Thymus (tissue), 11 donors: Measurements from ENCODE around the gene TCERG1. TPM values are rescaled to one million over a fixed set of nuclear protein-coding genes. Genes with fewer than 3 reads are reported as not detected.

ENCODE experiments used
- DNase-seq, 9 donors: peaks; one replicate each; pipeline ENCODE4 v3.0.0-alpha.2; 2013; ENCODE audit warnings: low spot score in 9 of 9, low read depth in 6 of 9, missing footprints in 1 of 9
- H3K27ac ChIP-seq, 2 donors: one replicate each; pipeline ENCODE4 v1.5.1; 2013; ENCODE audit warnings: control low read depth in 1 of 2, low read depth in 1 of 2, low read length in 1 of 2, mild to moderate bottlenecking in 1 of 2, moderate library complexity in 1 of 2
- H3K27me3 ChIP-seq, 2 donors: one replicate each; pipeline ENCODE4 v1.5.1; 2013; ENCODE audit warnings: low read length in 1 of 2; ENCODE audit not compliant: control insufficient read depth in 2 of 2, insufficient read depth in 1 of 2
- H3K36me3 ChIP-seq, 2 donors: one replicate each; pipeline ENCODE4 v1.5.1; 2013; ENCODE audit warnings: low read length in 1 of 2, mild to moderate bottlenecking in 1 of 2, moderate library complexity in 1 of 2; ENCODE audit not compliant: control insufficient read depth in 2 of 2, insufficient read depth in 2 of 2
- H3K4me1 ChIP-seq, 2 donors: one replicate each; pipeline ENCODE4 v1.5.1; 2013; ENCODE audit warnings: low read length in 2 of 2; ENCODE audit not compliant: control insufficient read depth in 2 of 2, insufficient read depth in 2 of 2
- H3K4me3 ChIP-seq, 2 donors: one replicate each; pipeline ENCODE4 v1.5.1; 2013; ENCODE audit warnings: low read length in 2 of 2, control low read depth in 1 of 2, mild to moderate bottlenecking in 1 of 2
- H3K9me3 ChIP-seq, 2 donors: one replicate each; pipeline ENCODE4 v1.5.1; 2013; ENCODE audit warnings: low read length in 1 of 2, mild to moderate bottlenecking in 1 of 2; ENCODE audit not compliant: control insufficient read depth in 2 of 2, insufficient read depth in 1 of 2
- WGBS: extraction: QIAGEN DNeasy Blood & Tissue Kit; methylation state at CpG from one replicate; pipeline ENCODE4 v1.1.7; 2013; 5-methylcytosine and 5-hydroxymethylcytosine counted together
- polyA plus RNA-seq: library from polyadenylated mRNA; stranded (reverse); fragments of 200-250 nt; gene quantifications from one replicate; pipeline ENCODE4 v1.2.3, GENCODE V29; 2013
- total RNA-seq: library from RNA; stranded (reverse); fragments of 120-200 nt; gene quantifications from one replicate; pipeline ENCODE4 v1.2.4, GENCODE V29; 2013
- donor health status: healthy.

The TCERG1 gene
- total and polyA plus RNA-seq, 2 donors = 40.5 to 103 TPM

DNA sequence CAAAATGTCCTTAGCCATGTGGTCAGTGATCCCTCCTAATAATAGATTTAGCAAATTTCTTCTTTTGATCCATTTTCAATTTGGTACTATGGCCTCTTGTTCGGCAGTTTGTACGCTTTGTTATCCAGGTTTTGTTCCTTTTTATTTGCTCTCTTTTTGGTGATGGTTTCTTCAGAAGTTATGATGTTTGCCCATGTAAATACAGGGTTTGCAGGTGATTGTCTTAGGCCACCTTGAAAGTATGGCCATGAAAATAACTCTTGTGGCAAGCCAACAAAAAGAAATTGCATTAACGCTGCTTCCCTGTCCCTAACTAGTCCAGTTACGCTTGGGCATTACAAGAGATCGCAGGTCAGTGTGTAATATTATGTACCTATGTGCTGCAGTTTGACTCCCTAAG, 60.3 kb downstream of the TCERG1 start:
- peaks cover 13 to 68% of the 10 kb centered on the region in 2 donors for H3K36me3 ChIP-seq
- 98% methylated on average over 5 of the region's 5 CpGs for WGBS

DNA sequence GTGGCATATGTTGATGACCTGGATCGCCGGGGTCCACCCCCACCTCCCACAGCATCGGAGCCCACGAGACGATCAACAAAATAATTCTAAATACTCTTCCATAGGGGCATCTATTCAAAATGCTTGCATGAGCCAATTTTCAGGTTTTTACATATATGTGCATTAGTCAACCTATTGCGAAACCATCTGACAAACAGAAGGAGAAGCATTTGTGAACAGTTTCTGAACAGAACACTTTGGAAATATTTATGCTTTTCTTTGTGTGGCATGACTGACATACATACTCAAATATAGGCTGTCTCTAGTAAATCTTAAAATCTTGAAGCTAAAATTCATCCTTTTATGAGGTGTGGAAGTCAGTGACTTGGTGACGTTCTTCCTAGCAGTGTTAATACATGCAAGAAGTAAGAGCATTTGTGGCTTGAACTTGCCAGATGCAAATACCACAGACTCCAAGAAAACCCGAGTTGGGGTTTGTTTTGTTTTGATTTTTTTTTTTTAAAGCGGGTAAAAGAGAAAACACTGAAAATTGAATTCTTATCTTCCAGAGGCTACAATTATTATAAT, 63.5 kb downstream of the TCERG1 start:
- 96% methylated on average over 9 of the region's 9 CpGs for WGBS
- Histone ChIP-seq H3K27me3 (no peaks in the 10 kb centered on the region), H3K36me3 (peaks cover 10 to 57% of the 10 kb centered on the region in 2 donors), H3K4me3 (no peak overlapping the region), H3K4me1 (no peaks in the 10 kb centered on the region), H3K9me3 (no peaks in the 10 kb centered on the region), H3K27ac (no peak overlapping the region)
- DNase-seq = no peak

More for the DNA sequence above, 60.3 kb downstream of the TCERG1 start:
- Histone ChIP-seq H3K27ac (no peak overlapping the region), H3K4me1 (no peaks in the 10 kb centered on the region), H3K9me3 (no peaks in the 10 kb centered on the region), H3K27me3 (no peaks in the 10 kb centered on the region), H3K4me3 (no peak overlapping the region)
- no peak for DNase-seq

DNA sequence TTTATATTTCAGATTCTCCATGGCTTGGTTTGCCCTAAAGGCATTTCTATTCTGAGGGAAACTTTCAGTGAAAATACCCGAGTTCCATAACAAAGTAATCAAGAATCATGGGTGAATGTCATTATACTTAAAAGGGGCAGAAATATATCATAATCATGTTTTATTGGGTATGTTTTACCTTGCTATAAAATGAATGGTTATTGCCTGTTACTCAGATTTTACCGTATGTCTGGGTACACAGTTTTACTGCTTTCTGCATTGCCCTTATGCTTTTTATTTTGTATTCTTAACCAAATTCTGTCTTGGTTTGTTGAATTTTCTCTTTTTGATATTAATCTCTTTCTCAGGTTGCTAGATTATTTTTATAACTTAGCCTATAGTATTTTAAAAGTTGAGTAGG, 66.3 kb downstream of the TCERG1 start:
- Histone ChIP-seq H3K27me3 (no peaks in the 10 kb centered on the region), H3K4me1 (no peaks in the 10 kb centered on the region), H3K4me3 (no peak overlapping the region), H3K9me3 (no peaks in the 10 kb centered on the region), H3K36me3 (peaks cover 10 to 37% of the 10 kb centered on the region in 2 donors), H3K27ac (no peak overlapping the region)
- 97% methylated on average over 2 of the region's 2 CpGs for WGBS
- DNase-seq = no peak

DNA sequence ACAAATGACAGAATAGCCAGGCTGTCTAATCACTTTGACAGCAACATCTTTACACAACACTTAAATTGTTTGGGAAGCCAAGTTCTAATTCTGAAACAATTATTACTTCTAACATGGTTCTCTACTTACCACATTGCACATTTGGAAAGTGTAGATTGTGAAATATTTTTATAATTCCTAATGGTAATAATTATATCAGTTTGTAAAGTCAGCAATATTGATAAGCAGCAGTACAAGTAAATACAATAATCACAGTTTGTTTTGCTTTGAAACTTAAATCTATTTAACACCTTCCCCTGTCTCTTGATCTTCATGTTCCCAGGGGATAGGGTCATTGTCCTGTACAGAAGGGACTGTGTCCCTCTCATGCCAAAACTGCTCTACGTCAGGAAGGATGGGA, 67.4 kb downstream of the TCERG1 start:
- Histone ChIP-seq H3K27me3 (no peaks in the 10 kb centered on the region), H3K27ac (no peak overlapping the region), H3K36me3 (peaks cover 10 to 29% of the 10 kb centered on the region in 2 donors), H3K4me3 (no peak overlapping the region), H3K9me3 (no peaks in the 10 kb centered on the region), H3K4me1 (no peaks in the 10 kb centered on the region)
- no peak for DNase-seq
- WGBS = 98% methylated on average over 1 of the region's 1 CpG

DNA sequence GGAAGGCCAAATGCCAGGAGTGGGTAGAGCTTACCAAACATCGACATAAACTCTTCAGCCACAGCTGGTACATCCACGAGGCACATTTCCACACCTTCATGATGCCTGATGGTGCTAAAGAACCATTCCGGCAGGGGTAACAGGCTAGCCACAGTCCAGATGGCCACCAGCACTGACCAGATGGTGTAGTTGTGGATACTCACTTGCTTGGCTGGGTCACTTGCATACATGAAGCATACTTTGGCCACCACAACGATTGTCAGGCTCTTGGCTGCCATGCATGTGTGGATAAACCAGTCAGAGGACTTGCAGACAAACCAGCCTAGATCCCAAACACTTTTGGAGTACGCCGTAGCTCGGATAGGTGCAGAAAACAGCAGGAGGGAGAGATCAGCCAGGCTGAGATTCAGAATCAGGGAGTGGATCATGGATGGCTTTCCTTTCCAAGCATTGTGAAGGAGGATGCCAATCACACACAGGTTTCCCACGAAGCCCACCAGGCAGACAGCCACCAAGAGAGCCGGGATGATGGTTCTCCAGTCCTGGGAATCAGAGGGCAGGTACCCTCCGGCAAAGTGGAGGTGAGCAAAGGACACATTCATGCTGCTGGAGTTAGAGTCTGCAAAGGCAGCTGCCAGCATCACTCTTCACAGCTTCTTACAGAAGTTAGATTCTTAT, 68.5 kb downstream of the TCERG1 start:
- peaks cover under 1 to 18% of the 10 kb centered on the region in 2 donors for H3K36me3 ChIP-seq
- H3K4me1 ChIP-seq = no peaks in the 10 kb centered on the region
- no peaks in the 10 kb centered on the region for H3K9me3 ChIP-seq
- no peak overlapping the region for H3K4me3 ChIP-seq
- H3K27ac ChIP-seq = no peak overlapping the region
- WGBS = 92% methylated on average over 10 of the region's 10 CpGs
- no peaks in the 10 kb centered on the region for H3K27me3 ChIP-seq
- no peak for DNase-seq

DNA sequence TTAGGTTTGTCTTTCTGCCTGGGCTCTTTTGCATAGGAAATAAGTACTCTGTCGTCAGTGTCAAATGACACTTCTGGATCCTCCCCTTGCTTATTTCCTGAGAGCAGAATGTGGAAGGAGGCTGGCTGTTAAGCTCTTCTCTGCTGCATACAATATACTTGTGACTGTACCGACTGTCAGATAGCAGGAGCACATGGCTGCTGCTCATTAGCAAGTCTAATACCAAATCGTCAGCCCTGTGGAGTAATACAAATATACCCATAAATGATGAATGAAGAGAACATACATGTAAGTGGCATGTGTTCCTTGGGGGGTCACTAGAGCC, 69.0 kb downstream of the TCERG1 start, which contains the start of gene GPR151:
Gene GPR151 (minus strand): TSS at position 40 of the 325 bp plus-strand sequence. CDS start 77 bp downstream, outside the sequence.
- Histone ChIP-seq H3K27me3 (no peaks in the 10 kb centered on the region), H3K9me3 (no peaks in the 10 kb centered on the region), H3K36me3 (peaks cover 0 to 13% of the 10 kb centered on the region in 2 donors), H3K4me3 (no peak within 1 kb of the TSS), H3K27ac (no peak within 1 kb of the TSS), H3K4me1 (no peaks in the 10 kb centered on the region)
- DNase-seq = no peak
- WGBS = 62% methylated on average over 3 of the region's 3 CpGs

DNA sequence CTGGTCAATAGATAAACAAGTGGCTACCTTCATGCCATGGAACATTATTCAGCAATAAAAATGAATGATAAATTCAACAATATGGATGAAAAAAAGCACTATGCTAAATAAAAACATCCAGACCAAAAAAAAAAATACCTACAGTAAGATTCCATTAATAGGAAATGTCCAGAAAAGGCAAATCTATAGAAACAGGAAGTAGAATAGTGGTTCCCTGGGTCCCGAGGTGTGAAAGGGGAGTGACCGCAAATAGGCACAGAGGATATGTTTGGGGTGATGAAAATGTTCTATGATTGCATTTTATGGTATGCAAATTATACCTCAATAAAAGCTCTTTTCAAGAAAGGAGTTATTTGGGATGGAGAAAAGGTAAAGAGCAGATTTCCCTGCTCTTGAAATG, 72.4 kb downstream of the TCERG1 start:
- no peak for DNase-seq

DNA sequence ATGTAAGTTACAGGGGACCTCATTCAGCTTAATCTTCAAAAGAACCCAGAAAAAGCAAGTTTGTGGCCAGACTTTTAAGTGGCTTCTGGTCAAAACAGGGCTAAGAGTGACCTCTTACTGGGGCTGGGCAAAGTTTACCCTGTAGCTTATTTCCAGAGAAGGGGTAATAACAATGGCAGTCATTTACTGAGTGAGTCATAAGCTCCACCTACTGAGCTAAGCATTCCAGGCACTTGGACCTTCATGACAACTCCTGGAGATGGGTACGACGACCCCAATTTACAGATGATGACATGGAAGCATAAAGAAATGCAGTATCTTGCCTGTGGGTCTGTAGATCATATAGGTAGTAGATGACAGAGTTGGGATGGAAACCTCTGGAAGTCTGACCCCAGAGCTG, 73.6 kb downstream of the TCERG1 start:
- H3K27ac ChIP-seq = no peak overlapping the region
- H3K4me1 ChIP-seq = no peaks in the 10 kb centered on the region
- peaks cover 0 to 2% of the 10 kb centered on the region in 2 donors for H3K27me3 ChIP-seq
- H3K9me3 ChIP-seq = no peaks in the 10 kb centered on the region
- DNase-seq = no peak
- WGBS = 96% methylated on average over 2 of the region's 2 CpGs
- no peak overlapping the region for H3K4me3 ChIP-seq
- H3K36me3 ChIP-seq = no peaks in the 10 kb centered on the region

More for the DNA sequence above, 72.4 kb downstream of the TCERG1 start:
- H3K27me3 ChIP-seq = peaks cover 0 to 2% of the 10 kb centered on the region in 2 donors
- H3K4me1 ChIP-seq = no peaks in the 10 kb centered on the region
- no peaks in the 10 kb centered on the region for H3K36me3 ChIP-seq
- WGBS = 53% methylated on average over 2 of the region's 2 CpGs
- H3K4me3 ChIP-seq = no peak overlapping the region
- no peaks in the 10 kb centered on the region for H3K9me3 ChIP-seq
- no peak overlapping the region for H3K27ac ChIP-seq

DNA sequence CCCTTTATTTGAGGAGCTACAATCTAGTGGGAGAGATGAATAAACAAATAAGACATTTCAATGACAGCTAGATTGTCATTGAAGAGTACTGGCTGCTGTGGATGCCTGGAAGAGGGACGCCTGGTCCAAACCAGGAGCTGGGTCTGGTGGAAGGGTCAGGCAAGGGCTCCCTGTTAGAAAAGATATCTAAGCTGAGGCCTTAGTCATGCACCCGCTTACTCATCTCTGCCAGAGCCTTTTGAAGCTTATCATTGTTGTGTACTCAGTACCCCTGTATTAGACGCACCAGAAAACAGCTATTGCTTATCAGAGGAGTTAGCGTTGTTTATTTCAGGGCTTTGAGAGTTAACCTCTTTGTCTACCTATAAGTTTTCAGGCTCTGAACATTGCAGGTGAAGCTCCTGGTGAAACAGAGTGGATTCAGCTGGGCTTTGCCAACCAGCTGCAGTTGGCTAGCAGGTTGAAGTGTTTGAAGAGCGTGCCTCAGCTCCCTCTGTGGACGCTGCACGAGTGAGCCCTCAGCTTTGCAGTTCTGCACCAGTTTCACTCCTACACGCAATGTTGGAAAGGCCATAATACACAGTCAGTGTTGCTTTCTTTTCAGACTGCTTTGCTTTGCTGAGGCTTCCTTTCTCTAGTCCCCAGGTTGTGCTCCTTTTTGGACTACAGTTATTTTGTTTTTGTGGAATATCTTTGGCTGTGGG, 74.4 kb downstream of the TCERG1 start:
- H3K27ac ChIP-seq = no peak overlapping the region
- H3K36me3 ChIP-seq = no peaks in the 10 kb centered on the region
- no peak overlapping the region for H3K4me3 ChIP-seq
- no peaks in the 10 kb centered on the region for H3K9me3 ChIP-seq
- no peak for DNase-seq
- 82% methylated on average over 8 of the region's 8 CpGs for WGBS
- no peaks in the 10 kb centered on the region for H3K4me1 ChIP-seq
- peaks cover 0 to 2% of the 10 kb centered on the region in 2 donors for H3K27me3 ChIP-seq
